ENCODE data around the gene ATP2C1.

The ATP2C1 gene

DNA sequence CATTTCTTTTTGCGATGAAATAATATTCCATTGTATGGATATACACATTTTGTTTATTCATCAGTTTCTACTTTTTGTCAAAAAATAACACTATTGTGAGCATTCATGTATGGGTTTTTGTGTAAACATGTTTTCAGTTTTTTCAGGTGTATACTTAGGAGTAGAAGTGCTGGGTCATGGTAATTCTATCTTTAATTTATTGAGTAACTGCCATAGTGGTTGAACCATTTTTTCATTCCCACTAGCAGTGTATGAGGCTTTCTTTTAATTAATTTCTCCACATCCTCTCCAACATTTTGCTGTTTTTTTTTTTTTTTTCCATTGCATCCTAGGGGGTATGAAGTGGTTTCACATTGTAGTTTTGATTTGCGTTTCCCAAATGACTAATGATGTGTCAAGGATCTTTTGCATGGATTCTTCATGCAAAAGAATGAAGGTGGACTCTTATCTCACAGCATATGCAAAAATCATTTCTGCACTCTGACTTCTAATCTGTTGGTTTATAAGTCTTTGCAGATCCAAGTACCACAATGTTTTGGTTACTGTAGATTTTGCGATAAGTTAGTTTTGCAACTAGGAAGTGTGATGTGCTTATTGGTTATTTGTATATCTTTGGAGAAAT lies 12.6 kb downstream of the ATP2C1 start:
- Mint-ChIP-seq H3K4me3 (no peak overlapping the region), H3K27me3 (no peaks in the 10 kb centered on the region), H3K36me3 (ENCODE audit: low read depth) (peaks cover 15% of the 10 kb centered on the region), H3K9me3 (peaks cover 2% of the 10 kb centered on the region), H3K4me1 (ENCODE audit: low read depth) (peaks cover 63% of the 10 kb centered on the region), H3K27ac (peak overlapping the region; percentile 23)
- no peak for DNase-seq

DNA sequence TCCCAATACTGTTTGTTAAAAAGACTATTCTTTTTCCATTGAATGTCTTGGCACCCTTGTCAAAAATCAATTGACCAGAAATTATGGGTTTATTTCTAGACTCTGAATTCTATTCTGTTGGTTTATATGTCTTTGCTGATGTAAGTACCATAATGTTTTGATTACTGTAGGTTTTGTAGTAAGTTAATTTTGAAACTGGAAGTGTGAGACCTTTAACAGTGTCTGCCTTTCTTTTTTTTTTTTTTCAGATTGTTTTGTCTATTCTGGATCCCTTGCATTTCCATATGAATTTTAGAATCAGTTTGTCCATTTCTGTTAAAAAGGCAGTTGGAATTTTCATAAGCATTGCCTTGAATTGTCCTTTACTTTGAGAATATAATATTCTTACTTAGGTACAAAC lies 13.6 kb downstream of the ATP2C1 start:
- no peaks in the 10 kb centered on the region for H3K27me3 Mint-ChIP-seq
- DNase-seq, result no peak
- H3K9me3 Mint-ChIP-seq, result peaks cover 2% of the 10 kb centered on the region
- peaks cover 56% of the 10 kb centered on the region for H3K4me1 Mint-ChIP-seq (ENCODE audit: low read depth)
- no peak overlapping the region for H3K4me3 Mint-ChIP-seq
- H3K36me3 Mint-ChIP-seq (ENCODE audit: low read depth), result peaks cover 17% of the 10 kb centered on the region
- peak overlapping the region; percentile 63 for H3K27ac Mint-ChIP-seq

GRCh38 chr3:130907966-130908365 lies 14.1 kb downstream of the ATP2C1 start:
- no peak overlapping the region for H3K4me3 Mint-ChIP-seq
- H3K27me3 Mint-ChIP-seq, result no peaks in the 10 kb centered on the region
- H3K9me3 Mint-ChIP-seq, result peaks cover 2% of the 10 kb centered on the region
- H3K36me3 Mint-ChIP-seq (ENCODE audit: low read depth), result peaks cover 17% of the 10 kb centered on the region
- H3K4me1 Mint-ChIP-seq (ENCODE audit: low read depth), result peaks cover 53% of the 10 kb centered on the region
- H3K27ac Mint-ChIP-seq, result peak overlapping the region; percentile 63
- no peak for DNase-seq

GRCh38 chr3:130915567-130916292 lies 21.8 kb downstream of the ATP2C1 start:
- H3K36me3 Mint-ChIP-seq (ENCODE audit: low read depth), result peaks cover 43% of the 10 kb centered on the region
- no peak for DNase-seq
- H3K27me3 Mint-ChIP-seq, result no peaks in the 10 kb centered on the region
- H3K27ac Mint-ChIP-seq, result no peak overlapping the region
- no peak overlapping the region for H3K4me3 Mint-ChIP-seq
- peaks cover 2% of the 10 kb centered on the region for H3K9me3 Mint-ChIP-seq
- peaks cover 37% of the 10 kb centered on the region for H3K4me1 Mint-ChIP-seq (ENCODE audit: low read depth)

- DNase-seq, result no peak
- Mint-ChIP-seq H3K4me1 (ENCODE audit: low read depth) (peaks cover 41% of the 10 kb centered on the region), H3K4me3 (no peak overlapping the region), H3K9me3 (no peaks in the 10 kb centered on the region), H3K27me3 (no peaks in the 10 kb centered on the region), H3K36me3 (ENCODE audit: low read depth) (peaks cover 41% of the 10 kb centered on the region), H3K27ac (no peak overlapping the region)
Measured at GRCh38 chr3:130916507-130917167, 22.8 kb downstream of the ATP2C1 start.

GRCh38 chr3:130918328-130918727 lies 24.4 kb downstream of the ATP2C1 start:
- no peaks in the 10 kb centered on the region for H3K9me3 Mint-ChIP-seq
- H3K4me1 Mint-ChIP-seq (ENCODE audit: low read depth), result peaks cover 53% of the 10 kb centered on the region
- no peaks in the 10 kb centered on the region for H3K27me3 Mint-ChIP-seq
- no peak overlapping the region for H3K27ac Mint-ChIP-seq
- DNase-seq, result no peak
- H3K36me3 Mint-ChIP-seq (ENCODE audit: low read depth), result peaks cover 45% of the 10 kb centered on the region
- no peak overlapping the region for H3K4me3 Mint-ChIP-seq

DNA sequence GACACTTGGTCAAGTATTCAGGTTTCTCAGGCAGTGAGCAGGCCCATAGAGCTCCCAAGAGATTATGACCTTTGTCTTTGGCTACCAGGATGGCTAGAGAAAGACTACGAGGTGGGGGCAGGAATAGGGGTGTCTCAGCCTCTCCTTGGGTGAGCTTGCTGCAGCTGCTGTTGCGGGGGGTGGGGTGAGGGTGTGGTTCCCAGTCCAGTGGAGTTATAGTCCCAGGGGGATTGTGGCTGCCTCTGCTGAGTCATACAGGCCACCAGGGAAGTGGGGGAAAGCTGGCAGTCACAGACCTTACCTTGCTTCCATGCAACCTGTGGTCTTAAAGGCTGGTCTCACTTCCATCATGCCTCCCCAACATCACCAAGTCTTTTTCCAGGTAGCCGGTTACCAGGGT lies 31.7 kb downstream of the ATP2C1 start:
- no peak for DNase-seq
- peaks cover 60% of the 10 kb centered on the region for H3K4me1 Mint-ChIP-seq (ENCODE audit: low read depth)
- H3K27me3 Mint-ChIP-seq, result no peaks in the 10 kb centered on the region
- no peak overlapping the region for H3K4me3 Mint-ChIP-seq
- H3K36me3 Mint-ChIP-seq (ENCODE audit: low read depth), result peaks cover 42% of the 10 kb centered on the region
- H3K9me3 Mint-ChIP-seq, result peaks cover 11% of the 10 kb centered on the region
- no peak overlapping the region for H3K27ac Mint-ChIP-seq

DNA sequence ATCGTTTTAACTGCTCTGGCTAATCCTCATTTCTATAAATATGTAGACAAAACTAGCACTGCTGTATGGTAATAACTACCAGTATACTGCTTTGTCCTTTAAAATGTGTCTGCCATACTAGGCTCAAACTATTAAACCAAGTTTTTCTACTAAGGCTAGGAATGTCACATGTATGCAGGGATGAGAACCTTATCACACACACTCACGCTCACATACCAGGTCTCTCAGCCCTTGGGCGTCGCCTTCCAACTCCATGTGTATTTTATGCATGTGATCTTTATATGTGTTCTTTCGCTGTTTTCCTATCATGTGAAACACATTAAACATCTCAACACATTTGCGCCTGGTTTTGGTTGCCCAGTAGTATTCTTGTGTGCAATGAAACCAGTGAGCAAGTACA lies 32.6 kb downstream of the ATP2C1 start:
- no peak overlapping the region for H3K27ac Mint-ChIP-seq
- peaks cover 58% of the 10 kb centered on the region for H3K4me1 Mint-ChIP-seq (ENCODE audit: low read depth)
- peaks cover 49% of the 10 kb centered on the region for H3K36me3 Mint-ChIP-seq (ENCODE audit: low read depth)

GRCh38 chr3:130929804-130930203 lies 35.9 kb downstream of the ATP2C1 start:
- no peak overlapping the region for H3K4me3 Mint-ChIP-seq
- peaks cover 43% of the 10 kb centered on the region for H3K4me1 Mint-ChIP-seq (ENCODE audit: low read depth)
- no peak overlapping the region for H3K27ac Mint-ChIP-seq
- DNase-seq, result no peak
- H3K36me3 Mint-ChIP-seq (ENCODE audit: low read depth), result peaks cover 65% of the 10 kb centered on the region
- H3K27me3 Mint-ChIP-seq, result no peaks in the 10 kb centered on the region
- H3K9me3 Mint-ChIP-seq, result peaks cover 3% of the 10 kb centered on the region

More for the DNA sequence above, 32.6 kb downstream of the ATP2C1 start:
- Mint-ChIP-seq H3K9me3 (peaks cover 11% of the 10 kb centered on the region), H3K27me3 (no peaks in the 10 kb centered on the region), H3K4me3 (no peak overlapping the region)
- no peak for DNase-seq

GRCh38 chr3:130932979-130933378 lies 39.1 kb downstream of the ATP2C1 start:
- Mint-ChIP-seq H3K36me3 (ENCODE audit: low read depth) (peaks cover 74% of the 10 kb centered on the region), H3K9me3 (no peaks in the 10 kb centered on the region), H3K27ac (no peak overlapping the region), H3K4me3 (no peak overlapping the region), H3K4me1 (ENCODE audit: low read depth) (peaks cover 18% of the 10 kb centered on the region), H3K27me3 (no peaks in the 10 kb centered on the region)
- no peak for DNase-seq

DNA sequence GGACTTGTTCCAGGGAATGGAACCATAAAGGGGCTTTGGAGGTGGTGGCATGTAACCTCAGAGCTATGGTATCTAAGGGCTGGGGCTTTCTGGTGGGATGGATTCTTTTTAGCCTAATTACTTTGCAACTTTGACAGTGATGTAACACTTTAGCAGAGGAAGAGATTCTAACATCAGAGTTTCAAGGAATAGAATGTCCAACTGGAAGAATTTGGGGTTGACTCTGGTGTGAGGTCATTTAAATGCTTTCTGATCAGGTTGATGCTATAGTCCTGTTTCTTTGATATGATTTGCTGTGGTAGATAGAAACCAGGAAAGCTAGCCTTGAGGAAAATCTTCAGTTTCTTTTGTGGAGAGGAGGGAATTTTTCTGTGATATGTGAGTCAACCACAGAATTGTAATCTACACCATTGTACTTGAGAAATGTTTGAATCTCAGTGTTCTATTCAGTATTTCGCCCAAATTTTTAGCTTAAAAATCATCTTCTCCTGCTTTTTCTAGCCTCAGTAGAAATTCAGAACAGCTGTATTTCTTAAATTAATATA lies 40.0 kb downstream of the ATP2C1 start:
- Mint-ChIP-seq H3K27me3 (no peaks in the 10 kb centered on the region), H3K36me3 (ENCODE audit: low read depth) (peaks cover 81% of the 10 kb centered on the region), H3K4me1 (ENCODE audit: low read depth) (peaks cover 14% of the 10 kb centered on the region), H3K9me3 (no peaks in the 10 kb centered on the region), H3K4me3 (no peak overlapping the region), H3K27ac (peak overlapping the region; percentile 71)
- no peak for DNase-seq

DNA sequence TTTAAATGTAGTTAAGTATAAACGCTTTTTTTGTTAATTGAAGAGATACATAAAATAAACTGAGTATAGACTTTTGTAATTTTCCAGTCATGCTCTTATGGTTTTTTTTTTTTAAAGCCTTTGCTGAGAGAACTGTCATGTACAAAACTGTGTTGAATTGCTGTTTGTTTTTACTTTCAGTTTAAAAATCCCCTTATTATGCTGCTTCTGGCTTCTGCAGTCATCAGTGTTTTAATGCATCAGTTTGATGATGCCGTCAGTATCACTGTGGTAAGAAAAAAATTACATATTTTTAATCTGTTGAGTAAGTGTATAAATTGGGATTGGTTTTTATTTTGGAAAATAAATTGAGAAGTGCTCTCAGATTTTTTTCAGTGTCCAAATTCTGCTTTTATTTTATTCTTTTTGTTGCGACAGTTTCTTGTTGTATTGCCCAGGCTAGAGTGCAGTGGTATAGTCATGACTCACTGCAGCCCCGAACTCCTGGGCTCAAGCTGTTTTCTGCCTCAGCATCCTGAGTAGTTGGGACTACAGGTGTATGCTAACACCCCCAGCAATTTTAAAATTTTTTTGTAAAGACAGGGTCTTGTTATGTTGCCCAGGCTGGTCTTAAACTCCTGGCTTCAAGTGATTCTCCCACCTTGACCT lies 40.7 kb downstream of the ATP2C1 start:
- no peaks in the 10 kb centered on the region for H3K9me3 Mint-ChIP-seq
- peaks cover 8% of the 10 kb centered on the region for H3K4me1 Mint-ChIP-seq (ENCODE audit: low read depth)
- peaks cover 87% of the 10 kb centered on the region for H3K36me3 Mint-ChIP-seq (ENCODE audit: low read depth)
- no peaks in the 10 kb centered on the region for H3K27me3 Mint-ChIP-seq
- DNase-seq, result no peak
- H3K27ac Mint-ChIP-seq, result no peak overlapping the region
- no peak overlapping the region for H3K4me3 Mint-ChIP-seq

DNA sequence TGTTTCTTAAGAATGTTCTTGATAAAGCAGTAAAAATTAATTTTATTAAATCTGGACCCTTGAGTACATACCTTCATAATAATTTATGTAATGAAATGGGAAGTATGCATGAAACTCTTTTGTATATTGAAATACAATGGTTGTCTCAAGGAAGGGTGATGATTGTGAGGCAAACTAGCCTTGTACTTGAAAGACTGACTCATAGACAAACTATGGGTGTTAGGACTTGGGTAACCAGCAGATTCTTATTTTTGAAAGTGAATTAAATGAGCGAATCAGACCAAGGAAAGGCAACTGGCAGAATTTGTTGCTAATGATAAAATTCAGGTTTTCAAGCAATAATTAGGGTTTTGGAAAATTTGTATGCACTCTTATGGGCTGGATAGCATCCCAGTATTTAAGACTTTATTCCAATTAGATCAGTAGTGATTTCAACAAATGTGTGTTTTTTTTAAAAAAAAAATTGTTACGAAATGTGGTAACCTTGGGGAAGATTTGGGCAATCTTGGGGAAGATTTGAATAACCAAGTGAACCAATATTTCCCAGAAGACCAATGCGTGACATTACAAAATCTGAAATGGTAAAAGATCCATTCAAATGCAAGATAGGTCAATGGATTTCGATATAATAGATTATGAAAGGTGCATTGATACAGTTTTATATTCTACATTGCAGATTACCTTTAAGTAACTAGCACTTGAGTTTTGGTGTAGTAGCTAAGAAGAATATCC lies 42.0 kb downstream of the ATP2C1 start:
- Mint-ChIP-seq H3K27me3 (no peaks in the 10 kb centered on the region), H3K27ac (no peak overlapping the region), H3K4me1 (ENCODE audit: low read depth) (peaks cover 5% of the 10 kb centered on the region), H3K9me3 (no peaks in the 10 kb centered on the region), H3K4me3 (no peak overlapping the region), H3K36me3 (ENCODE audit: low read depth) (peaks cover 88% of the 10 kb centered on the region)
- no peak for DNase-seq

GRCh38 chr3:130939753-130940152 lies 45.9 kb downstream of the ATP2C1 start:
- Mint-ChIP-seq H3K27me3 (no peaks in the 10 kb centered on the region), H3K9me3 (no peaks in the 10 kb centered on the region), H3K4me1 (ENCODE audit: low read depth) (no peaks in the 10 kb centered on the region), H3K36me3 (ENCODE audit: low read depth) (peaks cover 88% of the 10 kb centered on the region), H3K27ac (no peak overlapping the region), H3K4me3 (no peak overlapping the region)
- no peak for DNase-seq

Data from activated T-cell treated with anti-CD3 and anti-CD28 coated beads, Interleukin-2, amount 50 U/mL, for 24 hours (primary cell).